GDM1 (cell line): ENCODE measurements around the gene RBM26.

ENCODE experiments used
- DNase-seq: peaks from one replicate; lab custom pipeline; 2025; lab: John Stamatoyannopoulos, UW

RBM26 gene, protein sequence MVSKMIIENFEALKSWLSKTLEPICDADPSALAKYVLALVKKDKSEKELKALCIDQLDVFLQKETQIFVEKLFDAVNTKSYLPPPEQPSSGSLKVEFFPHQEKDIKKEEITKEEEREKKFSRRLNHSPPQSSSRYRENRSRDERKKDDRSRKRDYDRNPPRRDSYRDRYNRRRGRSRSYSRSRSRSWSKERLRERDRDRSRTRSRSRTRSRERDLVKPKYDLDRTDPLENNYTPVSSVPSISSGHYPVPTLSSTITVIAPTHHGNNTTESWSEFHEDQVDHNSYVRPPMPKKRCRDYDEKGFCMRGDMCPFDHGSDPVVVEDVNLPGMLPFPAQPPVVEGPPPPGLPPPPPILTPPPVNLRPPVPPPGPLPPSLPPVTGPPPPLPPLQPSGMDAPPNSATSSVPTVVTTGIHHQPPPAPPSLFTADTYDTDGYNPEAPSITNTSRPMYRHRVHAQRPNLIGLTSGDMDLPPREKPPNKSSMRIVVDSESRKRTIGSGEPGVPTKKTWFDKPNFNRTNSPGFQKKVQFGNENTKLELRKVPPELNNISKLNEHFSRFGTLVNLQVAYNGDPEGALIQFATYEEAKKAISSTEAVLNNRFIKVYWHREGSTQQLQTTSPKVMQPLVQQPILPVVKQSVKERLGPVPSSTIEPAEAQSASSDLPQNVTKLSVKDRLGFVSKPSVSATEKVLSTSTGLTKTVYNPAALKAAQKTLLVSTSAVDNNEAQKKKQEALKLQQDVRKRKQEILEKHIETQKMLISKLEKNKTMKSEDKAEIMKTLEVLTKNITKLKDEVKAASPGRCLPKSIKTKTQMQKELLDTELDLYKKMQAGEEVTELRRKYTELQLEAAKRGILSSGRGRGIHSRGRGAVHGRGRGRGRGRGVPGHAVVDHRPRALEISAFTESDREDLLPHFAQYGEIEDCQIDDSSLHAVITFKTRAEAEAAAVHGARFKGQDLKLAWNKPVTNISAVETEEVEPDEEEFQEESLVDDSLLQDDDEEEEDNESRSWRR

DNA sequence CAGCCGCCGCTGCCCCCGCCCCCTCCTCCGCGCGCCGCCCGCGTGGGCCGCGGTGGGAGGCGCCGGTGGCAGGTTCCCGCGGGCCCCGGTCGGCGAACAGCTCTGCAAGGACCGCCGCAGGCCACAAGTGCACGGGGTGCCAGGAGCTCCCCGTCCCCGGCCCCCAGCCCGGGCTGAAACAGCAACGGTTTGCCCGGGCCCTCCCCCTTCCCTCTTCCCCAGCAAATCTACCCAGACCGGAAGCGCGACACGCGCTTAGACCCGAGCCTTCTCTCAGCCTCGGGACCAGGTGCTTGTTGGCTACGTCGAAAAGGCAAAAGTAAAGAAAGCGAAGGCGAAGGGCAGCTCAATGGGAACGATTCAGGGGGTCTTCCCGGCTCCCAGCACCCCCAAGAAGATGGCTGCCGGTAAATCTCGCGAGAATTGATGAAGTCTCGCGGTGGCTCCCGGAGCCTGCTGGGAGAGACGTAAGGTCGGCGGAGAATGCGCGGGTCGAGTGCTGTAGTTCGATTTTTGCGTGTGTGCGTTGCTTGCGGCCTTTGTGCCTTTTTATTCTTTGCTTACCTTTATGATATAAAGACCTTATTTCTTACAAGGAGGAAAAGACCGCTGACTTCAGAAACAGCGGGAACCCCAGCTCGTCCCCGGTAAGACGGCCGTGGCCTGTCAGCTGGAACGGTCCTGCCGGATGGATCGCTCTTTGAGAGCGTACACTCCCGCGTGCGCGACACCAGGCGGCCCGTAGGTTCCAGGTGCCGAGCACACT lies at the start of gene RBM26:
Gene RBM26 (minus strand): TSS at position 425 of the 766 bp plus-strand sequence. CDS start 481 bp downstream, outside the sequence.
- DNase-seq, result peak; percentile 93

DNA sequence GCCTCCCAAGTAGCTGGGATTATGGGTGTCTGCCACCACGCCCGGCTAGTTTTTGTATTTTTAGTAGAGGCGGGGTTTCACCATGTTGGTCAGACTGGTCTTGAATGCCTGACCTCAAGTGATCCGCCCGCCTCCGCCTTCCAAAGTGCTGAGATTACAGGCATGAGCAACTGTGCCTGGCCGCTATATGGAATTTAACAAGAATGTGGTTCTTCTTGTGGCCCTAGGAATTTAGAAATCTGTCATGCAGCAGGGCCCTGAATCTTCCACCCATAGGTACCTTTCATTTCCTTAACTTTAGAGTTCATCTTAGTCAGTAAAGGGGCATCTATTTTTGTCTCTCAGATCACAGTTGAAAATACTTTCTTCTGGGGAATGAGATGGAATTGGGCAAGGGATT lies 49.3 kb upstream of the RBM26 start:
- DNase-seq, result no peak

DNA sequence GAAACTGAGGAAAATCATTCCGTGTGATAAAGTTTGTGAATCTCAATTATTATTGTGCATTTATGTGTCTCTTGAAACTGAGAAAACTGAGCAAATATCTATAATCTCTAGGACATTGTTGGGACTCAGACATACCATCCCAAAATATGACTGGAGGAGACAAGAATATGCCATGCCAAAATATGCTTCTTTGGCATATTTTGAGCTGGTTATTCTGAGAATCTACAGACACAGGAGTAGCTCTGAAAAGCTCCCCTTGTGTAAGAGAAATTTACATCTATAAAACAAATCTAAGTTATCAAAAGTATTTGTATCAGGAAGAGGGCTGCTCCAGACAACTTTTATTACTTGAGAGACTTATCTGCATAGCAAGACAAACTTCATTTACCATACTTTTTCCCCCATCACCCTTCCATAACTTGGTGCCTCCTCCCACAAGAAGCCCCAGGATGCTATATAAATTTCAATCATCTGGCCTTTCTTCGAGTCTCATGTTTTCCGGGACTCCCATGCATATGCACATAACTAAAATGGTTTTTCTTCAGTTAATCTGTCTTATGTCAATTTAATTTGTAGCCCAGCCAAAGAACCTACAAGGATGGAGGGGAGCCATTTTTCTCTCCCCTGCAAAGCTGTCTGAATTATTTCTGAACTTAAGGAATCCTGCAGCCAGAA lies 46.3 kb upstream of the RBM26 start:
- DNase-seq, result no peak

DNA sequence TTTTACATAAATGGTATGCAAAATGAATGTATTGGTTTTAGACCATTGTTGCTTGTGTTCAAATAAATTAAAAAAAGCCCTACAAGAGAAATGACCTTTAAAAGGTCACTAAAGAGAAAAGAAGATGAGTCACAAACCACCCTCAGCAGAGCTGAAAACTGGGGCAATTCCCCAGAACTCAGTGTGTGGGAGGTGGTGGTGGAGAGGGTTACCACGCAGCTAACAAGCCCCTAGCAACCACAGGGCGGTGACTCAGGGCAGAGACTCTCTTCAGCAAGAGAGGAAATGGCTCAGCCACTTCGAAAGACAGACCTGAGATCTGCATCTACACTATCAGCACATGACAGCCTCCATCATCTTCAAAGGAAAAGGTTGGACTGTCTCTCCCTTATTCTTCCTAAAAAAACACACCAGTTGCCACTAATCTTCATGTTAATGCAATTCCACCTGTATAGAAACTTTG lies 45.5 kb upstream of the RBM26 start:
- no peak for DNase-seq

DNA sequence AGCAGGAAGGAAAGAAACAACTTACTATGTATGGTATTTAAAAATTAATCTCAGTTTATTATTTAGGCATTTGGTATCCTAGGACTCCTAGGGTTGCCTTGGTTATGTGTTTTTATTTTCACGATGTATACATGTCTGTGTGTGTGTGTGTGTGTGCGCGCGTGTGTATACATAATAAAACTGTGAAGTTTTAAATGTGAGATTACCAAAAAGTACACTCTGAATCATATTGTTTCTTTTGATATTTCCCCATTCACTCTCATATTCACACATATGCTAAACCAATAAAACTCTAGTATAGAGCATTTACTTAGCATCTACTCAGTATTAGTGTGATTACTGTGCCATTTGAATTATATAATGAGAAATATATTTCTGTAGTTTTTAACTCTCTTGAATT lies 44.1 kb upstream of the RBM26 start:
- no peak for DNase-seq

DNA sequence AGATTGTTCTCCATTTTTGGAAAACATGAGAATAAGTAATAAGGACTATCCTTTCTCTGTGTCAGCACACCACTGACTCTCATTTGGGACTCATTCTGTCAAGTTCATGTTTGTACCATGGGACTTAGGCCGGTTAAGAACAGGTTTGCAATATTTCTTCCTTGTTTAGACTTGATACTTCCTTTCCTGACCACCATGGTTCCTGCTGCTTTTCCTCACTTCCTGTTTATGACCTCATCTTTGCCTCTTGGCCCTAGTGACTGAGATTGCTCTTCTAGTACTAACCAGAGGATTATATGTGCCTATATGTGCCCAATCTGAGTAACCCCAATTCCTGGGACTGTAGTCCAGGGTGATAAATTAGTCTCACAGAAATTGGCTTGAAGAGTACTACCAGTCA lies 42.4 kb upstream of the RBM26 start:
- DNase-seq, result peak; percentile 35

DNA sequence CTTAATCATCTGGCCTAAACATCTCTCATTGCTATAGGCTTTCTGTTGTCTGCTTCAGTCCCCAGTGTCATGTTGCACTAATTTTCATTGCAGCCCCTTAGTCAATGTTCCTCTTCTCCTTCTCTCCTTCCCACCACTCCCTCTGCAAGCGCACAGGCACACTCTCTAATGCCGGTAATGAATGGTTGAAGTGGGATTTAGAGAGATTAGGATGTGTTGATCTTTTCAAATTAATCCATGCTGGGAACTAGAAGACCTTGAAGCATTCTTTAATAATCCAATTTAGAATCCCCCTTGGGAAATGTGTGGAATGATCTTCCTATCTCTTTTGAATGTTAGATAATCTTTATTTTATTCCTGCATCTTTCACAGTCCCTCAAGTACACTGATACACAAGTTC lies 41.7 kb upstream of the RBM26 start:
- DNase-seq, result no peak

DNA sequence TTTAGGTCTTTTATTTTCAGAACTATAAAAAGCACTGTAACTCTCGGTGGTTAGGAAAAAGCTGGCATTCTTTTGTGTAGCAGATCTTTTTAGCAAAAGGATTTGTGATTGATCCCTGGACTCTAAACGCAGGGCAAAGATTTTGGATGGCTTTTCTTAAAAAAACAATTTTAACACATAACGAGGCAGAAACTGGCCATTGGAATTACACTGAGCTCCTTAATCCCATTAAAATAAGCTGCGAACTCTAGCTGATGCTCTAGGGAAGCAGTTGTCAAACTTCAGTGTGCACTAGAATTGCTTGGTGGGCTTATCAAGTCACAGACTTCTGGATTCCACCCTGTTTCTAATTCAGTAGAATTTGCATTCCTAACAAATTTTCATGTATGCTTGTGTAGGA lies 41.1 kb upstream of the RBM26 start:
- DNase-seq, result no peak

DNA sequence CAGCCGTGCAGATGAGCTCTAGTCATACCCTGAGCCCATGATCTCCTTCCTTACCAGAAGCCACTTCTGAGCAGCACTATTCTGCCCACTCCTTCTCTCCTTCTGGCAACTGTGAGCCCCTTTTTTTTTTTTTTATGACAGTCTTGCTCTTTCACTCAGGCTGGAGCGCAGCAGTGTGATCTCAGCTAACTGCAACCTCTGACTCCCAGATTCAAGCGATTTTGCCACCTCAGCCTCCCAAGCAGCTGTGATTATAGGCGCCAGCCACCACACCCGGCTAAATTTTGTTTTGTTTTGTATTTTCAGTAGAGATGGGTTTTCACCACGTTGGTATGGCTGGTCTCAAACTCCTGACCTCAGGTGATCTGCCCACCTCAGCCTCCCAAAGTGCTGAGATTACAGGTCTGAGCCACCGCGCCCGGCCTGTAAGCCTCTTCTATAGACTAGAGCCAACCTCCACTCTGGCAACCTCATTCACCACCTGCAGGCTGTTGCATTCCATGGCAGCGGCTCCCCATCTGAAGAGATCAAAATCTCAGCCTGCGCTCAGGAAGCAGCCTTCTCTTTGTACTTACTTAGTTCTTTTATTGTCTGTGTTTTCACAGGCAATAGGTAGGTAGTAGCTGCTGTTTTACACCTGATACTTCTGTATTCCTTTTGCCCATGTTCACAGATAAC lies 40.1 kb upstream of the RBM26 start:
- DNase-seq, result no peak

DNA sequence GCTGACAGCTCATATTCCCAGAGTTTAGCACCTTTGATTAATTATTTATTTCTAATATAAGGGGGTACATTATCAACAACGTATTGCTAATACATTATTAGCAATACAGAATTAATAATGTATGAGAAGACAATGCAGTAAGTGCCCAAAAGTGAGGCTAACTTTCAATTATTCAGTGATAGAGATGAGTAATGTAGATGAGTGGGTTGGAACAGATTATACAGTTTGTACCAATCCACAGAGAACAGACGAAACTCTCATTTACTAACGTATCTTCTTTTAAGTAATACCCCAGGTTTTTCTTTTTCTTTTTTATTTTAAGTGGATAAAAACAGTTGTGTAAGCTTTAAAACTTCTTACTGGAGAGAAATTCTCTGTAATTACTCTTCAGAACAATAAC lies 36.7 kb upstream of the RBM26 start:
- DNase-seq, result no peak

DNA sequence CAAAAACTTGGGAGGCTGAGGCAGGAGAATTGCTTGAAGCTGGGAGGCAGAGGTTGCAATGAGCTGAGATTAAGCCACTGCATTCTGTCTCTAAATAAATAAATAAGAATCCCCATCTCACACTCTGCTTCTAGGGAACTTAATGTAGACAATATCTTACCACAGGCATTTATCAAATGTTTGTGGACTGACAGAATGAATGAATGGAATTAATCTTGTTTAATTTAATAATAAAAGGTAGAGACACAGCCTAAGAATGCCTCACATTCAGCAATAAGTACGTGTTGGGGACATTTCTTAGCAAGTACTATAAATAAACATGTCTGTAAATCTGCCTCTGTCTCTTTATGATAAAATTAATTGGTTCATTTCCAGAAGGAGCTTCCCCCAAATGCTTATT lies 36.2 kb upstream of the RBM26 start:
- no peak for DNase-seq

DNA sequence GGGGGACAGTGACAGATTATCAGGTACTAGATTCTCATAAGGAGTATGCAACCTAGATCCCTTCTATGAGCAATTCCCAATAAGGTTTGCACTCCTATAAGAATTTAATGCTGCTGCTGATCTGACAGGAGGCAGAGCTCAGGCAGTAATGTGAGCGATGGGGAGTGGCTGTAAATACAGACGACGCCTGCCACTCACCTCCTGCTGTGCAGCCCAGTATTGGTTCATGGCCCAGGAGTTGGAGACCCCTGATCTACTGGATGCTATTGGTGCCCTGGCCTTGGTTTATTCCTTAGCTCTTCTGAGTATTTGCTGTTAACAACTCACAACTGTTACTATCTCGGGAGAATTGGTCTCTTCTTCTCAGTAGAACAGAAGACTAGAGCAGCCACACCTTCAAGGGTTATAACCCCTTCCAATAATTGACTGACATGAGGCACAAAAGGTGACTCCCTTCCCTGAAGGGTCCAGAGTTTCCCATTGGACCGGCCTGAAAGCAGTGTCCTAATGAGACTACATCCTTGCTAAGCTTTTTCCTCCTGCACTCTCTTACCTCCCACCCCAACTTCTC lies 35.0 kb upstream of the RBM26 start:
- DNase-seq, result no peak

DNA sequence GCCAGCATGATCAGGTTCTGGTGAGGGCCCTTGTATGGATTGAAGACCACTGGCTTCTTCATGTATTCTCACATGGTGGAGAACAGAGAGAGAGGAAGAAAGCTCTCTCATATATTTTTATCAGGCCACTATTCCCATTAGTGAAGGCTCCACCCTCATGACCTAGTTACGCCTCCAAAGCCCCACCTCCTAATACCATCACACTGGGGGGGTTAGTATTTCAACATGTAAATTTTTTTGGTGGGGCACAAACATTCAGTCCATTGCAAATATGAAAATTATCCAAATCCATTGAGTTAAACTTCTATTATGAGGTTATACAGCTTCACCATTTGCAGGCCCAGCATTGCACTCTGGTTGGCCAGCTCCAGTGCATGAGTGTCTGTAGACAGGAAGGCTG lies 33.2 kb upstream of the RBM26 start:
- no peak for DNase-seq

DNA sequence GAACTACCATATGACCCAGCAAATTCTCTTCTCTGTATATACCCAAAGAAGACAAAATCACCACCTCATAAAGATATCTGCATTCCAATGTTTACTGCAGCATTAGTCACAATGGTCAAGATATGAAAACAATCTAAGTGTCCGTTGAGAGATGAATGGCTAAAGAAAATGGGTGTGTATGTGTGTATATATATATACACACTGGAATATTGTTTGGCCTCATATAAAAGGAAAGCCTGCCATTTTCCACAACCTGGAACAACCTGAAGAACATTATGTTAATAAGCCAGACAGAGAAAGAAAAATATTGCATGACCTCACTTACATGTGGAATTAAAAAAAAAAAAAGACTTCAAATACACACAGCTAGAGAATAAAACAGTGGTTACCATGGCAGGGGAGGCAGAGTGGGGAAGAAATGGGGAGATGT lies 29.5 kb upstream of the RBM26 start:
- DNase-seq, result no peak

DNA sequence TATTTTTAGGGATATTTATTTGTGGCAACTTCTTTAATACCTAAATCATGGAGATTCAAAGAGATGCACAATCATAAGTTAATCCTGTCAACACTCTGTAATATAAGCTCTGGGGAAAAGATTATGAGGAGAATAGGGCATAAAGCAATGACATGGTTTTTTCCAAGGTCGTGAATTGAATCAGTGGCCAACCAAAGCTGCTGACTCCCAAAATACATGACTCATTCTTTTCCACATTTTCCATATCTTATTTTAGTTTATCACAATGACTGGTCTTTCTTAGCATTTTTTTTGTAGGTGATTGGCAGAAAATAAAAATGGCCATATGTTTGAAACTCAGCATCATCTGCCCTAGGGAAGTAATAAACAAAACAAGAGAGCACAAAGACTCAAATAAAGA lies 28.5 kb upstream of the RBM26 start:
- no peak for DNase-seq

DNA sequence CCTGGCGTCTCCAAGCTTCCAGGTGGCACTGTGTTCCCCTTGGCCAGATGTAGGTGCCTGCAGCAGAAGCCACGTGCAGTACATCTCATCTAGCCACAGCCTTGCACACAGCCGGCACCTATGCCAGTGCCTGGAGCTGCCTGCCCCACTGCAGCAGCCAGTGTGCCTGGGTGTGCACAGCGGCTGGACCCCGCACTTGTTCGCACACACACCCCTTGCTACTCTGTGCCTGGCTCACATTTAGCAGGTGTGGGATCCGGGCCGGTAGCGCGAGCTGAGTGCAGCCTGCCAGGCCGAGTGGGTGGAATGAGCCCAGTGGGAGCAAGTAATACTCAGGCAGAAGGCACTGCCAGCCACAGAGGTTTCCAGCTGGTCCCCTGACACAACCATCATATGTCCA lies 26.9 kb upstream of the RBM26 start:
- DNase-seq, result no peak

DNA sequence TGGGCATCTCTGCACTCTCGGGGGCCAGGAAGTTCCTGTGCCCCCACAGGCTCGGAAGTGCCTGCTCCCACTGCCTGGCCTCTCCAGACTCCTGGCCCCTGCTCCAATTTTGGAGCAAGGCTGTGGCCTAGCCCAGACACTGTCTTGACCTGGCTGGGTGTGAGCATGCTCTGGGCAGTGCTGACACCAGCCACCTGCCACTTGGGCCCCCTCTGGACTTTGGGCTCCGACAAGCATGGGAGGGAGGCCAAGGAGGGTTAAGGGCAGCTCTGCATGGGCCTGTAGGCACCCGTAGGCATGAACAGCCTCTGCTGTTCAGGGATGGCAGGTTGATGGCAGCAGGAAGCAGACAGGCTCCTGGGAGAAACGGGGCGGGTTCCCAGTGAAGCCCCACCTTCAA lies 26.0 kb upstream of the RBM26 start:
- DNase-seq, result no peak

DNA sequence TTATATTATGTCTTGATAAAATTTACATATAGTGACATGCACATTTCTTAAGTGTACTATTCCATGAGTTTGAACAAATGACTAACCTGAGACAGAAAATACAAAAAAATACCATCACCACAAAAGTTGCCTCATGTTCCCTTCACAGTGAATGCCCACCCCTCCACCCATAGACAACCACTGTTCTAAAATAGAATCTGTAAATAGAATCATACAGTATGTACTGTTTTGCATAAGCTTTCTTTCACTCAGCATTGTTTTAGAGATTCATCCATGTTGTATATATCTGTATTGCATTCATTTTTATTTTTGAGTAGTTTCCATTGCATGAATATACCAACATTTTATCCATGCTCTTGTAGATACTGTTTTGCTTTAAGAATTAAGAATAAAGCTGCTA lies 23.3 kb upstream of the RBM26 start:
- DNase-seq, result no peak

DNA sequence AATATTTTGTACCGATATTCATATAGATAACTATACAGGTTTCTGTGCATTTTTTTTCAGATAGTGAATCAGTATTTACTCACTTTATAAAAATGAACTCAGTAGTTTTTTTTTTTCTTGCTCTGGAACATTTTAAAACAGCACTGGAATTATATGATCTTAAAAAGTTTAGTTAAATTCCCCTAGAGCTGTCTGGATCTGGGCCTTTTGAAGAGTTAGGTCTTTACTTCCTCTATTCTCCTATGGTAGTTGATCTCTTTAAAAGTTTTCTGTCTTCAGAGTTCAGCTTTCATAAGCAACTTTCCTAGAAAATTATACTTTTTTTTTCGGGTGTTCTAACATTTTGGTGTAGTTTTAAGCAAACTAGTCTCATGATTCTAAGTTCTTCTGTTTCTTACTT lies 21.8 kb upstream of the RBM26 start:
- no peak for DNase-seq

DNA sequence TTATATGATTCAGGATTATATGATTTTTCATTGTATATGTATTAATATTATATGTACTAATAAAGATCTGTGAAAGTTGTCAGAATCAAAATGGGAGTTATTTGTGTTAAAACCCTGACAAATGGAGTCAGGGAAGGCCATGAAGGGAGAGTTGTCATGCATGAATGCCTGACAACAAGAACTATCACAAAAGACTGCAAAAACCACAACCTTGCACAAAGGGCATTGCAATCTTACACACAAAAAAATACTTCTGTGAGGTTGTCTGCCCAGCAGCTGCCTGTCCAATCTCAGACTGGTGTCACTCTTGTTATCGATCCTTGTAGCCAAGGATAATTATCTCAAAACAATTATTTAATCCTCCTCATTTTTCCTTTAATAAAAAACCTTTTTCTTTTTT lies 21.2 kb upstream of the RBM26 start:
- no peak for DNase-seq
